LHCN-M2 (cell line): ENCODE results near the gene PLA2G10. TPM values are rescaled to one million over a fixed set of nuclear protein-coding genes. Genes with fewer than 3 reads are reported as not detected.
A peak's percentile ranks its signal among the peaks of the same experiment; 100 is the strongest.
"Not testable (repeated sequence)": the region's sequence is repeated elsewhere in the genome, so short reads cannot be mapped to it uniquely, and the experiment has no call there.

ENCODE experiments used
- DNase-seq: peaks from one replicate; pipeline ENCODE4 v3.0.0-alpha.2; 2012; ENCODE audit warnings: low read depth
- polyA plus RNA-seq: library from polyadenylated mRNA; unstranded; fragments of >200 nt; gene quantifications from one replicate; pipeline ENCODE4 v1.2.1, GENCODE V29; 2012; ENCODE audit warnings: missing spikeins
- total RNA-seq: library from RNA; depleted of rRNA; stranded (reverse); fragments of >200 nt; gene quantifications from 2 replicates; pipeline ENCODE4 v1.2.3, GENCODE V29; 2014; rRNA removed

The PLA2G10 gene, protein sequence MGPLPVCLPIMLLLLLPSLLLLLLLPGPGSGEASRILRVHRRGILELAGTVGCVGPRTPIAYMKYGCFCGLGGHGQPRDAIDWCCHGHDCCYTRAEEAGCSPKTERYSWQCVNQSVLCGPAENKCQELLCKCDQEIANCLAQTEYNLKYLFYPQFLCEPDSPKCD
- not detected in 2 replicates for total RNA-seq
- polyA plus RNA-seq = not detected

DNA sequence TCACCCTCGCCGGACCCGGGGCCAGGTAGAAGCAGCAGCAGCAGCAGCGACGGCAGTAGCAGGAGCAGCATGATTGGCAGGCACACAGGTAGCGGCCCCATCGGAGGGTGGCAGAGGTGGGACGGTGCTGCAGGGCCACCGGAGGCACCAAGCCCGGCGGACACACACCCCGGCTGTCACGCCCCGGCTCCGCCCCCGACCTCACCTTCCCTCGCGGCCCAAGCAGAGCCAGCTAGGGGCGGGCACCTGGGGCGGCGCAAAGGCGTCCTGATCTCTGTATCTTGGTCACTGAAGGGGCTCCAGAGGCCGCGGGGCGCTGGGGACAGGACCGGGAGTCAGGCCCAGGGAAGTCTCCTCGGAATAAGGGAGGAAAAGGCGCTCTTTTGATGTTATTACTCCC is at the start of gene PLA2G10:
Gene PLA2G10, minus strand, starts transcription at position 180 of the 400 bp plus-strand sequence. Its CDS starts 79 bp downstream, at position 101.
- not testable (repeated sequence) for DNase-seq

- not testable (repeated sequence) for DNase-seq
Observed at GRCh38 chr16:14742273-14743128, 48.4 kb upstream of the PLA2G10 start, which contains the start of gene NPIPA2. Gene NPIPA2, plus strand, starts transcription at chr16:14742533. Its CDS starts 5,533 bp downstream, at chr16:14748066.

DNA sequence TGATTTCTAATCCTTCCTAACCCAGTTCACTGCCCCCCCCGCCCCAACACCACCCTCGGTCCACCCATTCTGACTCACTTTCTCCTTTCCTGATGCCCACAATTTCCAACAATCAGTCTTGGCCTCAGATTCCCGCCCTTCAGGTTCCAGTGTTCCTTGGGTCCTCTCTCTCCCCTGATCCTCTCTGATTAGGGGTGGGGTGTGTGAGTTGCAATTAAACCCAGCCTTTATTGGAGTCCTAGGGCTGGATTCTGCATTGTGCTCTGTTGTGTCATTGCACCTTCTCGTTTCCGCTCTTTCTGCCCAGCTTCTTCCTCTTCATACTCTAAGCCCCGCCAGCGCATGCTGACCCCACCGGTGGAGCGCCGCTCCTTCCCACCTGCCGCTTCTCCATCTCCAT is 47.7 kb upstream of the PLA2G10 start:
- DNase-seq = not testable (repeated sequence)

DNA sequence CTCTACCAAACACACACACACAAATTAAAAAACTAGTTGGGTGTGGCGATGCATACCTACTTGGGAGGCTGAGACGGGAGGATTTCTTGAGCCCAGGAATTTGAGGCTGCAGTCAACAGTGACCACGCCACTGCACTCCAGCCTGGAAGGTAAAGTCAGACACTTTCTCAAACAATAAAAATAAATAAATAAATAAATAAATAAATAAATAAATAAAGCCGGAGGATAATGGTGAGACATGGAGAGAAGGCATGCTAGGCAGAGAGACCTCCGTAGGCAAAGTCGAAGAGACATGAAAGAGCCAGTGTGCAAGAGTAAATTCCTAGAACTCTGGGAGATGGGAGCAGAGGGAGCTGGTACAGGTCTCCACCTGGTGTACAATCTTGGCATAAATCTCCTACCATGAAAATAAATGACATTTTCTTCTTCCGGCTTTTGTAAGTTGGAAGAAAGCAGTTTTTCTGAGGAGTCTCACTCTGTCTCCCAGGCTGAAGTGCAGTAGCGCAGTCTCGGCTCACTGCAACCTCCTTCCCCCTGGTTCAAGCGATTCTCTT is 46.8 kb upstream of the PLA2G10 start:
- DNase-seq = not testable (repeated sequence)

- DNase-seq = not testable (repeated sequence)
Observed at GRCh38 chr16:14733233-14733632, 39.1 kb upstream of the PLA2G10 start.

- not testable (repeated sequence) for DNase-seq
Observed at GRCh38 chr16:14703156-14704011, 9.3 kb upstream of the PLA2G10 start, which contains the start of gene NPIPA3. Gene NPIPA3, plus strand, starts transcription at chr16:14703411. Its CDS starts 5,533 bp downstream, at chr16:14708944.

GRCh38 chr16:14702672-14703071 is 8.6 kb upstream of the PLA2G10 start:
- DNase-seq = not testable (repeated sequence)

DNA sequence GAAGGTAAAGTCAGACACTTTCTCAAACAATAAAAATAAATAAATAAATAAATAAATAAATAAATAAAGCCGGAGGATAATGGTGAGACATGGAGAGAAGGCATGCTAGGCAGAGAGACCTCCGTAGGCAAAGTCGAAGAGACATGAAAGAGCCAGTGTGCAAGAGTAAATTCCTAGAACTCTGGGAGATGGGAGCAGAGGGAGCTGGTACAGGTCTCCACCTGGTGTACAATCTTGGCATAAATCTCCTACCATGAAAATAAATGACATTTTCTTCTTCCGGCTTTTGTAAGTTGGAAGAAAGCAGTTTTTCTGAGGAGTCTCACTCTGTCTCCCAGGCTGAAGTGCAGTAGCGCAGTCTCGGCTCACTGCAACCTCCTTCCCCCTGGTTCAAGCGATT is 7.8 kb upstream of the PLA2G10 start:
- DNase-seq = not testable (repeated sequence)

DNA sequence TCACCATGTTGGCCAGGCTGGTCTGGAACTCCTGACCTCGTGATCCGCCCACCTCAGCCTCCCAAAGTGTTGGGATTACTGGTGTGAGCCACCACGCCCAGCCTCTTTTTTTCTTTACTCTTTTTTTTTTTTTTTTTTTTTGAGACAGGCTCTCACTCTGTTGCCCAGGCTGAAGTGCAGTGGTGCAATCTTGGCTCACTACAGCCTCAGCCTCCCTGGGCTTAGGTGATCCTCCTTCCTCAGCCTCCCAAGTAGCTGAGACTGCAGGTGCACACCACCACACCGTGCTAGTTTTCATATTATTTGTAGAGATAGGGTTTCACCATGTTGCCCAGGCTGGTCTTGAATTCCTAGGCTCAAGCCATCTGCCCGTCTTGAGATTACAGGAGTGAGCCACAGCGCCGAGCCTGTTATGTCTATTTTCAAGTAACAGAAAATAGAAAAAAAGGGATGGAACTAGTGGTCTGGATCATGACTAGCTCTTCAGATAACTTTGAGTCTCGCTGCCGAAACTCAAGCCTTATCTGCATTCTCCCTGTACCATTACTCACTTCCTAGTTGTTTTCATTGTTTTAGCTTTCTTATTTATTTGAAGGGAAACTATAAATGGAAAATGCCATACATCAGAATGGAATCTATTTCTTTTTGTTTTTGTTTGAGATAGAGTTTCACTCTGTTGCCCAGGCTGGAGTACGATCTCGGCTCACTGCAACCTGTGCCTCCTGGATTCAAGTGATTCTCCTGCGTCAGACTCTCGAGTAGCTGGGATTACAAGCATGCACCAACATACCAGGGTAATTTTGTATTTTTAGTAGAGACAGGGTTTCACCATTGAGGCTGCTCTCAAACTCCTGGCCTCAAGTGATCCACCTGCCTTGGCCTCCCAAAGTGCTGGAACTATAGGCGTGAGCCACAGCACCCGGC is 8.0 kb downstream of the PLA2G10 start:
- peak; percentile 12 for DNase-seq

GRCh38 chr16:14682121-14682520 is 12.0 kb downstream of the PLA2G10 start:
- no peak for DNase-seq

DNA sequence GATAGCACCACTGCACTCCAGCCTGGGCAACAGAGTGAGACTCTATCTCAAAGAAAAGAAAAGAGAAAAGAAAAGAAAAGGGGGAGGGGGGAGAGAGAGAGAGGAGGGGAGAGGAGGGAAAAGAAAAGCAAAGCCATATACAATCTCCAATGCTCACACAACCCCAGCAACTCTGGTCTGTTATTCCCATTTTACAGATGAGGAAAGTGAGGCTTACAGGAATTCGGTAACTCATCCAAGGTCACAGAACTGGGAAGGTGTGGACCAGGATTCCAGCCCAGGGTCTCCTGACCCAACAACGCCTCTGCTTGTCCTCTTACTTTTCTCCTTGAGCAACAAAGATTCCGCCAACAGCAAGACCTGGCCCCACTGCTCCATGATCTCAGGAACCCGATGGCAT is 13.0 kb downstream of the PLA2G10 start:
- DNase-seq = no peak

- not testable (repeated sequence) for DNase-seq
Observed at GRCh38 chr16:14680396-14680795, 13.7 kb downstream of the PLA2G10 start.

DNA sequence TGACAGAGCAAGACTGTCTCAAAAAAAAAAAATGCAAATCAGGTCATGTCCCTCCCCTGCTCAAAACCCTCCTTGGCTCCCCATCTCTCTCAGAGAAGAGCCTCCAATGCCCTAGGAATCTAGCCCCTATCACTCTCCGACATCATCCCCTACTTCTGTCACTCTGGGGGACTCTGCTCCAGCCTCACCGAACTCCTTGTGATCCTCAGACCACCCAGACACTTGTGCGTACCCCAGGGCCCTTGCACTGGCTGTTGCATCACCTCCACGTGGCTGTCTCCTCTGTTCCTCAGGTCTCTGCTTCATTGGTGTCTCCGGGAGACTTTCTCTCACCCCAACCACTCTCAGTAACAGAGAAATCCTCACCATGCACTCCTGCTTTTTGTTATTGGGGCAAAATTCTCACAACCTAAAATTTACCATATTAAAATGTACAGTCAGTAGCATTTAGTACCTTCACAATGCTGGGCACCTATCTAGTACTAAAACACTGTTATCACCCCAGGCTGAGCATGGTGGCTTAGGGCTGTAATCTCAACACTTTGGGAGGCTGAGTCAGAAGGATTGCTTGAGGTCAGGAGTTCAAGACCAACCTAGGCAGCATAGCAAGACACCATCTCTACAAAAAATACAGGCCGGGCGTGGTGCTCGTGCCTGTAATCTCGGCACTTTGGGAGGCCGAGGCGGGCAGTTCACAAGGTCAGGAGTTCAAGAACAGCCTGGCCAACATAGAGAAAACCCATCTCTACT is 15.2 kb downstream of the PLA2G10 start:
- DNase-seq = no peak

GRCh38 chr16:14677627-14678026 is 16.5 kb downstream of the PLA2G10 start:
- no peak for DNase-seq

- no peak for DNase-seq
Observed at GRCh38 chr16:14676633-14677032, 17.5 kb downstream of the PLA2G10 start.

- DNase-seq = no peak
Observed at GRCh38 chr16:14672403-14672971, 21.6 kb downstream of the PLA2G10 start.

DNA sequence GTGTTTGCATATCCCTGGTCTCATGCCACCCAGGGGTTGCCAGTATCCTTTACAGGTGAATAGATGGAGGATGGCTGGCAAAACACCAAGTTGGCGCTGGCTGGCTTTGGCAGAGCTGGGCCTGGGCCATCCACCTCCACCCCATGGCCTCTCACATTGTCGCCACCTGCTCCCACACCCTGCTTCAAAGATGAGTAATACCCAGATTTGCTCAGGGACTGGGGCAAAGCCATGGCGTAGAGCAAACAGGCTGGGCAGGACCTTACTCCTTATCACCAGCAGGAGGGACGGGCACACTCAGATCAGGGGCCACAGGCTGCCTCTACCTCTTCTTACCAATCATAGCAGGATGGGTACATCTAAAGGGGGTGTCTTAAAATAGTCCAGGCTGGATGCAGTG is 24.3 kb downstream of the PLA2G10 start:
- DNase-seq = no peak

DNA sequence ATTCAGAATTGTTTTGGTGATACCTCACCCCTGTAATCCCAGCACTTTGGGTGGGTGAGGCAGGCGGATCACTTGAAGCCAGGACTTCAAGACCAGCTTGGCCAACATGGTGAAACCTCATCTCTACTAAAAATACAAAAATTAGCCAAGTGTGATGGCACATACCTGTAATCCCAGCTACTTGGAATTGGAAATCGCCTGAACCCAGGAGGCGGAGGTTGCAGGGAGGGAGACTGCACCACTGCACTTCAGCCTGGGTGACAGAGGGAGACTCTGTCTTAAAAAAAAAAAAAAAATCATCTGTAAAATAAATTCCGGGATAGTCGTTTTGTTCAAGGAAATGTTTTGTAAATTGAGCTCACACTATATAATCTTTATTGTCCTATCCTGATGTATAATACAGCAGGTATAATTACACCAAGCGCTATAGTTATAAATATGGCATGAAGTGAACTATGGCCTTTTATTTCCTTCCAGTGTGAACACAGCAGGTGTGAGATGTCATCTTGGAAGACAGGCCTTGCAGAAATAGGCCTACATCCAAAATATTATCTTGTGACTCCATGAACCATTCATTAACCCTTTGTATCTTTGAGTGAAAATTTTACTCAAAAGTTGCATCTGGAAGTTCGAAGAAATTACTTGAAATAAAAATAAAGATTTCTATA is 25.4 kb downstream of the PLA2G10 start:
- DNase-seq = no peak
